Measurements from ENCODE around the gene TPCN1. TPM values are rescaled to one million over a fixed set of nuclear protein-coding genes. Genes with fewer than 3 reads are reported as not detected.

TPCN1 gene
- polyA plus RNA-seq (2011; rRNA removed), result 17.4 and 31.9 TPM in 2 replicates
- 20.1 and 27.4 TPM in 2 replicates for polyA minus RNA-seq (2011; rRNA and poly(A)+ RNA removed)

DNA sequence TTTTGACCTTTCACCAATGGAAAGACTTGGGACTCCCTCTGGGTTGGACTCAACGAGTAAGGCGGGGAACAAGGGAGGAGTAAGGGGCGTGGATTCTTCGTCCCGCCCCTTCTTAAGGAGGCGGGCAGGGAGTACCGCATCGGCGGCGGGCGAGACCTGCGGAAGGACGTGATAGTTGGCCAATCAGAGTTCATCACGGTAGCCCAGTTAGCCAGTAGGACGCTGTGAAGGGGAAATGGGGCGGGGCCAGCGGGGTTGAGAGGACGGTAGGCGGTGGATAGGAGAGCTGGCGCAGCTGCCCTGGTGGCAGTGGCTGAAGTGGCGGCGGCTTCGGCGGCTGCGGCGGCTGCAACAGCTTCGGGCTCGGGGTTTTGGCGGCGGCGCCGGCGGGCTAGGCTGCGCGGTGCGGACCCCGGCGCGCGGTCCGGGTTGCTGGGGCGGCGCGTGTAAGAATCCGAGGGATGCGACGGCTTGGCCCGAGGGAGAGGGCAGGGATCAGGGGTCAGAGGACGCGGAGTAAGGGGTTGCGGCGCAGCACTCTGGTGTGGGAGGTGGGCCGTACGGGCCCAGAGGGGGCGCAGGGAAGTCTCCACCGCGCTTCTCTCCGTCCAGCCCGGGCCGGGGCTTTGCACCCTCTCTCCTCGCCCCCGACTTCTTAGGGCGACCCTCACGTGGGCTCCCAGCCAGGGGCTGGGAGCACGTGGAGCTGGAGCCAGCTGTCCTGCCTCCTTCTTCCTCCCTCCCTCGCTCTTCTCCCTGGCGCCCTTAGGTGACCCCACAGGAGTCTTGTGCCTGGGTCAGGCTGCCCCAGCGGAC, at the start of gene TPCN1:
Gene TPCN1, plus strand, starts transcription at position 284 of the 816 bp plus-strand sequence. CDS start 5,389 bp downstream, outside the sequence.
- CTCF ChIA-PET, result interaction anchor here (1.1 to 1.4 kb wide), 3 partner anchors 17 to 20 kb away, joined by 3 to 6 read pairs (median 3); no protein-coding TSS in a partner anchor
- POLR2A ChIA-PET, result interaction anchor here (0.6 kb wide), 1 partner anchor 142 kb away, joined by 6 read pairs; no protein-coding TSS in a partner anchor

DNA sequence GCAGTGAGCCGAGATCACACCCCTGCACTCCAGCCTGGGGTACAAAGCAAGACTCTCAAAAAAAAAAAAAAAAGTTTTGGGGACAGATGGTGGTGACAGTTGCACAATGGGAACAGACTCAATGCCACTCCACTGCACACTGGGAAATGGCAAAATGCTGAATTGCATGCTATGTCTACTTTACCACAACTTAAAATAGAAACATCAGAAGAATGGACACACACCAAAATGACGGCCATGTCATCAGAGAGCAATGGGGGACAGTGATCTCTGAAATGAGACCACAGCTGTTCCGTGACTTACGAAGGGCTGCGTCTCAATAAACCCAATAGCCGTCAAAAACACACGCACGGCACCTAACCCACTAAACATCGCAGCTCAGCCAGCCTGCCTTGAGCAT, 49.7 kb upstream of the TPCN1 start:
- no peak for DNase-seq (ENCODE audit: low read depth)
- no peaks in the 10 kb centered on the region for H3K27me3 ChIP-seq (ENCODE audit: control insufficient read depth, insufficient read depth, low read length)
- H3K4me3 ChIP-seq (ENCODE audit: low read depth, low read length), result no peak overlapping the region
- ChIA-PET CTCF (interaction anchor here (1.0 to 4.1 kb wide), 4 partner anchors 10 to 178 kb away, joined by 4 to 31 read pairs (median 18); no protein-coding TSS in a partner anchor), POLR2A (no interaction called here)
- TF ChIP-seq, protein P1, sequence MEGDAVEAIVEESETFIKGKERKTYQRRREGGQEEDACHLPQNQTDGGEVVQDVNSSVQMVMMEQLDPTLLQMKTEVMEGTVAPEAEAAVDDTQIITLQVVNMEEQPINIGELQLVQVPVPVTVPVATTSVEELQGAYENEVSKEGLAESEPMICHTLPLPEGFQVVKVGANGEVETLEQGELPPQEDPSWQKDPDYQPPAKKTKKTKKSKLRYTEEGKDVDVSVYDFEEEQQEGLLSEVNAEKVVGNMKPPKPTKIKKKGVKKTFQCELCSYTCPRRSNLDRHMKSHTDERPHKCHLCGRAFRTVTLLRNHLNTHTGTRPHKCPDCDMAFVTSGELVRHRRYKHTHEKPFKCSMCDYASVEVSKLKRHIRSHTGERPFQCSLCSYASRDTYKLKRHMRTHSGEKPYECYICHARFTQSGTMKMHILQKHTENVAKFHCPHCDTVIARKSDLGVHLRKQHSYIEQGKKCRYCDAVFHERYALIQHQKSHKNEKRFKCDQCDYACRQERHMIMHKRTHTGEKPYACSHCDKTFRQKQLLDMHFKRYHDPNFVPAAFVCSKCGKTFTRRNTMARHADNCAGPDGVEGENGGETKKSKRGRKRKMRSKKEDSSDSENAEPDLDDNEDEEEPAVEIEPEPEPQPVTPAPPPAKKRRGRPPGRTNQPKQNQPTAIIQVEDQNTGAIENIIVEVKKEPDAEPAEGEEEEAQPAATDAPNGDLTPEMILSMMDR (IDR thresholded peaks at IDR 0.05; ENCODE audit: insufficient read depth, low read depth, low read length), result no peak
- H3K36me3 ChIP-seq (ENCODE audit: control insufficient read depth, insufficient read depth, low read length), result peaks cover 38% of the 10 kb centered on the region

More for the DNA sequence above, at the start of gene TPCN1:
- TF ChIP-seq, protein P1 (IDR thresholded peaks at IDR 0.05; ENCODE audit: insufficient read depth, low read depth, low read length), result 0 out of 2 replicates have a peak, but pooled peaks have one; percentile 19
- Histone ChIP-seq H3K36me3 (ENCODE audit: control insufficient read depth, insufficient read depth, low read length) (no peaks in the 10 kb centered on the region), H3K4me3 (ENCODE audit: low read depth, low read length) (peak within 1 kb of the TSS; percentile 65), H3K27me3 (ENCODE audit: control insufficient read depth, insufficient read depth, low read length) (no peaks in the 10 kb centered on the region)
- peak; percentile 100 for DNase-seq (ENCODE audit: low read depth)

DNA sequence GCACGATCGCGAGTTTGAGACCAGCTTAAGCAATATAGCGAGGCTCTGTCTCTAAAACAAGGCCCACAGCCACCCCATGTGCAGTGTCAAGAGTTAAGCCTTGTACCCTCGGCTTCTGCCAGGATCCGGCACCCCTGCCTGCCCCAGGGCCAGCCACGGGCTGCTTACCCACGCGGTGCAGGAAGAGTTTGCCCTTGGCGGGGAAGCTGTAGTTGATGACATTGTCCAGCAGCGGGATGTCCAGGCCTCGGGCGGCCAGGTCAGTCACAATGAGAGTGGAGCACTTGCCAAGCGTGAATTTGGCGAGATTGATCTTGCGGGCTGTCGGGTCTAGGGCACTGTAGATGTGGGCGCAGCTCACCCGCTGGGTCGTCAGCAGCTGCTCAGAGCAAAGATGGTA, 49.1 kb upstream of the TPCN1 start:
- CTCF ChIA-PET, result interaction anchor here (0.5 to 4.1 kb wide), 7 partner anchors 10 to 193 kb away, joined by 3 to 31 read pairs (median 4); no protein-coding TSS in a partner anchor
- Histone ChIP-seq H3K27me3 (ENCODE audit: control insufficient read depth, insufficient read depth, low read length) (no peaks in the 10 kb centered on the region), H3K4me3 (ENCODE audit: low read depth, low read length) (no peak overlapping the region), H3K36me3 (ENCODE audit: control insufficient read depth, insufficient read depth, low read length) (peaks cover 44% of the 10 kb centered on the region)
- POLR2A ChIA-PET, result no interaction called here
- TF ChIP-seq, protein P1 (IDR thresholded peaks at IDR 0.05; ENCODE audit: insufficient read depth, low read depth, low read length), result no peak
- DNase-seq (ENCODE audit: low read depth), result no peak

DNA sequence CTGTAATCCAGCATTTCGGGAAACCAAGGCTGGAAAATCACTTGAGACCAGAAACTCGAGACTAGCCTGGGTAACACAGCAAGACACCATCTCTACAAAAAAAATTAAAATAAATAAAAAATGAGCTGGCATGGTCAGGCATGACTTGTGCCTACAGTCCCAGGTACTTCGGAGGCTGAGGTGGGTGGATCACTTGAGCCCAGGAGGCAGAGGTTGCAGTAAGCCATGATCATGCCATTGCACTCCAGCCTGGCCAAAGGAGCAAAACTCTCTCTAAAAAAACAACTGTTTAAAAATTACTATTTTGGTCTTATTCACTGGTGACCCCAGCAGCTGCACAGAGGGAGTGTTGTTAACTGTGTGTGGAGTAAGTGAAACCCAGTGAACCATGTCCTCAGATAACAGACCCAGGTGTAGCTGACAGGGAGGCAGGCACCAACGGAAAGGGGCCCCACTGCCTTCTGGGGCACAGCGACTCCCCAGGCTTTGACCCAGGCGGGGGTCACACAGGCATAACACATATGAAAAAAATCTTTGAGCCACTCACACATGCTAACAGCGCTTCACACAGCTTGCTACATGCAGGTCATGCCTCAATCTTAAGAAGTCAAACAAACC, 48.1 kb upstream of the TPCN1 start:
- TF ChIP-seq, protein P1 (IDR thresholded peaks at IDR 0.05; ENCODE audit: insufficient read depth, low read depth, low read length), result no peak
- DNase-seq (ENCODE audit: low read depth), result no peak
- peaks cover 38% of the 10 kb centered on the region for H3K36me3 ChIP-seq (ENCODE audit: control insufficient read depth, insufficient read depth, low read length)
- no peaks in the 10 kb centered on the region for H3K27me3 ChIP-seq (ENCODE audit: control insufficient read depth, insufficient read depth, low read length)
- H3K4me3 ChIP-seq (ENCODE audit: low read depth, low read length), result no peak overlapping the region
- ChIA-PET CTCF (interaction anchor here (0.8 to 7.5 kb wide), 13 partner anchors 8 to 181 kb away, joined by 3 to 65 read pairs (median 6); no protein-coding TSS in a partner anchor), POLR2A (no interaction called here)

All from BJ (cell line).